Lung microvascular endothelial cell (primary cell): ENCODE measurements around the gene TGM2. TPM values are rescaled to one million over a fixed set of nuclear protein-coding genes. Genes with fewer than 3 reads are reported as not detected.

Experiments used
- DNase-seq, 2 donors: peaks; one replicate each; pipeline versions ENCODE4 v3.0.0 to v3.0.0-alpha.2; 2010; ENCODE audit warnings: low read depth in 2 of 2
- total RNA-seq: library from RNA; depleted of rRNA; stranded (reverse); fragments of >200 nt; gene quantifications from 2 replicates; pipeline ENCODE4 v1.2.1, GENCODE V29; 2014

TGM2 gene
- total RNA-seq, 1 donor from 2014 or later: 273 TPM

GRCh38 chr20:38145729-38146075, 19.4 kb downstream of the TGM2 start:
- DNase-seq: no peak

- DNase-seq: peak in 1 of 2 donors; percentile 59
Measured at GRCh38 chr20:38144974-38145728, 19.9 kb downstream of the TGM2 start.

GRCh38 chr20:38144598-38144973, 20.5 kb downstream of the TGM2 start:
- DNase-seq: no peak

GRCh38 chr20:38143646-38144554, 21.2 kb downstream of the TGM2 start:
- DNase-seq: peak; percentile 65 to 97

- DNase-seq: no peak
Measured at GRCh38 chr20:38143238-38143645, 21.8 kb downstream of the TGM2 start.

- DNase-seq: no peak
Measured at GRCh38 chr20:38141889-38142494, 23.1 kb downstream of the TGM2 start.

DNA sequence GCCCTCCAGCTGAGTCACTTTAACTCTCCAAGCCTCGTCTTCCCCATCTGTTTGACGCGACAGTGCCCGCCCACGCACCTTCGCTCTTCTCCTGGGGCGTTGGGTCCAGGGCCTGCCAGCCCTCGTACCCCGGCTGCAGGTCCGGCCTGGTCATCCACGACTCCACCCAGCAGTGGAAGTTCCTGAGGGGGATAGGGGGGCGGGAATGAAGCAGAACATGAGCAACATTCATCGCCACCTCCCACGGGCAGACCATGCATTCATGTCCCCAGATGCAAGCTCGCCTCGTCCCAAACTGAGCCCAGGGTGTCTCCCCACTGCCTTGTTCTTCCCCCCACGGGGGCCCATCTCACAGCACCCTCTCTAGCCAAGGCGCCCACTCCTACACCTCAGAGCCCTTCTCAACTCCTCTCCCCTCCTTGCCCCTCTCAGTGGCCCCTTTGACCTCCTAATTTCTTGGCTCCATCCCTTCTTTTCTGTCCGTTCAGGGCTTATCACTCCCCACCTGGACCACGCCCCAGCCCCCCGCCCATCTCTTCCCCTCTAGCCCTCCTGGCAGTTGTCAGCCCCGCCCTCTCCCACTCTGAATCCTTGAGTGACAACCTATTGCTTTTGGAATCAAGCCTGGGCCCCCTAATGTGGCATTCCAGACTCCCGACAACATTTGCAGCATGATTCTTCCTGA, 23.7 kb downstream of the TGM2 start:
- DNase-seq: no peak

DNA sequence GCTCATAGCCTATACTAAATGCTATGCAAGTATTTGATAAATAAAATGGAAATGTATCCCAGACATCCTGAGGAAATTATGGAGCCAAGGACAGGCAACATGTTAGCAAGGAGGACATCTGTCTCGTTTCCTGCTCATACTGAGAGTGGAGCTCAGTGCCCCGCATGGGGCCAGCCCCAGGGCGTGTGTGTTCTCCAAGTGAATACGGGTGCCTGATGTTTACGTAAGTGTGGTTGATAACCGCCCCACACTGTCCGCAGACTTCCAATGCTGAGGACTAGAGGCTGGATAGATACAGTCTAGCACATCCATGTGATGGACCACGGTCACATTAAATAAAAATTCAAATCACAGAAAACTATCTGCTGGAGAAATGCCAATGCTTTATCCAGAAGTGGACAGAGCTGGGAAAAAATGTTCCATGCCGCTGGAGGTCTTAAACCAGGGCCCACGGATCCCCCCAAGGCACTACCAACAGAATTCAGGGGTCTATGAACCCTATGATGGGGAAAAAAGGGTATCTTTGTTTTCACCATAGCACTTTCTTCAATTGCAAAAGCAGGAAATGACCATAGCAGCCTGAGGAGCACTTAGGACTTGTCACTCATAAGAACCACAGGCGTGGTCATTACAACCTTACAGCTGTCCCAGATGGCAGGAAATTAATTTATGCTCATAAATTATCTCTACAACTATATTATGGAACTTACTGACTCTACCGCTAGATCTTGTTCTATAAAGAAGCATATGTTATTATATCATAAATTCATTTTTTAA, 24.9 kb downstream of the TGM2 start:
- peak; percentile 28 to 86 for DNase-seq

GRCh38 chr20:38139156-38139912, 25.7 kb downstream of the TGM2 start:
- peak in 1 of 2 donors; percentile 10 for DNase-seq

- DNase-seq: peak in 1 of 2 donors; percentile 29
Measured at GRCh38 chr20:38138086-38138778, 26.8 kb downstream of the TGM2 start.

DNA sequence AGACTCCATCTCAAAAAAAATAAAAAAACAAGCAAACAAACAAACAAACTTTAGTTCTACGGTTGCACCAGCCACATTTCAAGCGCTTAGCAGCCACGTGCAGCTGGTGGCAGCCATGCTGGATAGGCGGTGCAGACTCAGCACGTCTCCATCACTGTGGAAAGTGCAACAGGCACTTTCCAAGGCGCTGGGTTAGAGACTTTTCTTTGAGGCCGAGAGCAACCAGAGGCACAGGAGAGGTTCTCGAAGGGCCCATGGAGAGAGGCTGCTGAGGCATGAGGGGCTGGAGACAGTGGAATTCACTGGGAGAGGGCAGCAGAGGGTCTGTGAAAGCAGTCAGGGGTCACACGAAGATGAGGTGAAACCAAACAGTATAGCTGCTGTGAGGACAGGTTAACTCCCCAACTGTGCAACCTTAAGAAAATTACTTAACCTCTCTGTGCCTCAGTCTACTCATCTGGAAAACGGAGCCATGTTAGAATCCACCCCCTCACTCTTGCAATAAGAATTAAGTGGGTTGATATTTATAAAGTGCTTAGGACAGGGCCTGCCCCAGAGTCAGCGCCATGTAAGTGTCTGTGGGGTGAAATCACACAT, 27.5 kb downstream of the TGM2 start:
- DNase-seq: peak in 1 of 2 donors; percentile 14

GRCh38 chr20:38136421-38137245, 28.4 kb downstream of the TGM2 start:
- peak in 1 of 2 donors; percentile 23 for DNase-seq

GRCh38 chr20:38135651-38136420, 29.2 kb downstream of the TGM2 start:
- peak in 1 of 2 donors; percentile 40 for DNase-seq

DNA sequence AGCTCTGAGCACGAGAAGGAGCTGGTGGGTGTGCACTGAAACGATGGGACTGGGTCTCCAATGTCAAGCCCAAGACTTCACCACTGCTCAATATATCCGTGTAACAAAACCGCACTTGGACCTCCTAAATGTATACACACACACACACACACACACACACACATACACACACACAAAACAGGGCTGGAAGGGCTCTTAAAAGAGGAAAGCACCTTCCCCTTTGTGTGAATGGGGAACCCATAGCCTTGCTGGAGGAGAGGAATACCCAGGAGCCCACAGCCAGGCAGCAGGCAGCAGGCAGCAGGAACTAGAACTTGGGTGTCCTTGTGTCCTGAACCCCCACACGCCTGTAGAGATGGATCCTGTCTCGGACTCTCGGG, 29.8 kb downstream of the TGM2 start:
- DNase-seq: no peak

- DNase-seq: peak; percentile 86 to 93
Measured at GRCh38 chr20:38134427-38135270, 30.4 kb downstream of the TGM2 start.

GRCh38 chr20:38133680-38134426, 31.2 kb downstream of the TGM2 start:
- peak; percentile 16 to 43 for DNase-seq
